ENCODE results near the gene OBI1. TPM values are rescaled to one million over a fixed set of nuclear protein-coding genes. Genes with fewer than 3 reads are reported as not detected.

OBI1 gene
- total RNA-seq, 1 donor from 2014 or later, result 26.1 TPM

- peaks cover 20% of the 10 kb centered on the region for H3K4me1 Mint-ChIP-seq
- no peak for TF ChIP-seq CTCF (conservative IDR thresholded peaks at IDR 0.05)
- no peaks in the 10 kb centered on the region for H3K9me3 Mint-ChIP-seq
- H3K36me3 Mint-ChIP-seq (ENCODE audit: low read depth), result peaks cover 3% of the 10 kb centered on the region
- no peak overlapping the region for H3K4me3 Mint-ChIP-seq
- H3K27ac Mint-ChIP-seq (ENCODE audit: unreplicated experiment), result no peak overlapping the region
- H3K27me3 Mint-ChIP-seq (ENCODE audit: low read depth), result peaks cover 3% of the 10 kb centered on the region
- no peak for DNase-seq (ENCODE audit: low read depth, low spot score)
These were observed 3.5 kb upstream of the OBI1 start for GRCh38 chr13:78662467-78662866.

DNA sequence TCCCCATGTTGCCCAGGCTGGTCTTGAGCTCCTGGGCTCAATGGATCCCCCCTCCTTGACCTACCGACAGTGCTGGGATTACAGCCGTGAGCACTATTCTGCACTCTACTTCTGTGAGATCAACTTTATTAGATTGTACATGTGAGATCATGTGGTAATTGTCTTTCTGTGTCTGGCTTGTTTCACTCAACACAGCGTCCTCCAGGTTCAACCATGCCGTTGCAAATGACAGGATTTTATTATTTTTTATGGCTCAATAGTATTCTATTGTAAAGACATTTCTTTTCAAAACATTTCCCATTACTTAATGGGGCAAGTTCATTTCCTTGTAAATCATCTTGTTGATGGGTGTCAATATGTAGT, 1.5 kb upstream of the OBI1 start:
- TF ChIP-seq CTCF (conservative IDR thresholded peaks at IDR 0.05), result no peak
- Mint-ChIP-seq H3K4me3 (peak overlapping the region; percentile 64), H3K36me3 (ENCODE audit: low read depth) (peaks cover 6% of the 10 kb centered on the region), H3K27ac (ENCODE audit: unreplicated experiment) (no peak overlapping the region), H3K27me3 (ENCODE audit: low read depth) (peaks cover 3% of the 10 kb centered on the region), H3K9me3 (no peaks in the 10 kb centered on the region), H3K4me1 (peaks cover 28% of the 10 kb centered on the region)
- no peak for DNase-seq (ENCODE audit: low read depth, low spot score)

DNA sequence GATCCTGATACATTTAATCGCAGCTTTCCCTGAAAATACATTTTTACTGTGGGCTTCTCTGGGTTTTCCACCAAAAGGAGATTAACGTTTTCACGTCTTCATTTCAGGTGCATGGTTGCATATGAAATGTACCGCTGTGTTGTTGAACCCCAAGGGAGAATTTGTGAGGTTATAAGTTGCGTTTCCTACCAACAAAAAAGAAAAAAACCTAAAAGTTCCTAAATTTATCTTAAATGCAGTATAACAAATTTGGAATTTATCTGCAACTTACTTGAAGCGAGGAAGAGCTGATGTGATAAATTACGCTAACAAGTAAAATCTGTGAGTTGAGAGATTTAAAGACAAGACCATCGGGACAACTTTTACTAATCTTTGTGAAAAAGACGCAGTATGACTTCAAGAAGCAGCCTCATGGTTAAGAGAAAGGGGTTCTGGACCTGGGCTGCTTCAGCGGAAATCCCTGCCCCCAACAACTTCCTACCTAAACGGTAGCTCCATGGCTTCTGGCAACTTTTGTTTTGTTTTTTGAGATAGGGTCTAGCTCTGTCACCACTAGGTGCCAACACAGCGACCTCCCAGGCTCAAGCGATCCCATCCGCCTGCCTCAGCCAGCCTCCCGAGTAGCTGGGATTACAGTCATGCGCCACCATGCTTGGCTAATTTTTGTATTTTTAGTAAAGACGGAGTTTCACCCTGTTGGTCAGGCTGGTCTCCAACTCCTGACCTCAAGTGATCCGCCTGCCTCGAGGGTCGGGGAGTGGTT, 958 bp upstream of the OBI1 start:
- TF ChIP-seq CTCF (conservative IDR thresholded peaks at IDR 0.05), result no peak
- H3K27ac Mint-ChIP-seq (ENCODE audit: unreplicated experiment), result no peak overlapping the region
- peaks cover 3% of the 10 kb centered on the region for H3K27me3 Mint-ChIP-seq (ENCODE audit: low read depth)
- DNase-seq (ENCODE audit: low read depth, low spot score), result no peak
- H3K9me3 Mint-ChIP-seq, result no peaks in the 10 kb centered on the region
- H3K4me3 Mint-ChIP-seq, result peak overlapping the region; percentile 64
- peaks cover 28% of the 10 kb centered on the region for H3K4me1 Mint-ChIP-seq
- H3K36me3 Mint-ChIP-seq (ENCODE audit: low read depth), result peaks cover 7% of the 10 kb centered on the region

DNA sequence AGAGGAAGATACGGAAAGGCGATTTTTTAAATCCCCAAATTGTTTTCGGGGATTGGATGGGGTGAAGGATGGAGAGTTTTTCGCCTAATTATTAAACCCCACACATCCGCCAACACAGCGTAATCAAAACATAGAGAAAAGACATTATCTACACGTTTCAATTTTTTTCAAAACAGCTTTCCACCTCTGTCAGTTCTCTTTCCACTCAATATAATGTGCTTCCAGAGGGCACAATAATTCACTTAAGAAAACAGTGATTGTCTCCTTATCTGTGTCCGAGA, 435 bp upstream of the OBI1 start:
- H3K27ac Mint-ChIP-seq (ENCODE audit: unreplicated experiment), result no peak overlapping the region
- H3K36me3 Mint-ChIP-seq (ENCODE audit: low read depth), result peaks cover 7% of the 10 kb centered on the region
- peak overlapping the region; percentile 61 for H3K4me3 Mint-ChIP-seq
- no peak for TF ChIP-seq CTCF (conservative IDR thresholded peaks at IDR 0.05)
- no peak for DNase-seq (ENCODE audit: low read depth, low spot score)
- H3K27me3 Mint-ChIP-seq (ENCODE audit: low read depth), result peaks cover 3% of the 10 kb centered on the region
- peaks cover 28% of the 10 kb centered on the region for H3K4me1 Mint-ChIP-seq
- H3K9me3 Mint-ChIP-seq, result no peaks in the 10 kb centered on the region

- no peak for DNase-seq (ENCODE audit: low read depth, low spot score)
- H3K9me3 Mint-ChIP-seq, result no peaks in the 10 kb centered on the region
- H3K4me1 Mint-ChIP-seq, result peaks cover 28% of the 10 kb centered on the region
- no peak for TF ChIP-seq CTCF (conservative IDR thresholded peaks at IDR 0.05)
- H3K27ac Mint-ChIP-seq (ENCODE audit: unreplicated experiment), result peak overlapping the region; percentile 99
- peaks cover 7% of the 10 kb centered on the region for H3K36me3 Mint-ChIP-seq (ENCODE audit: low read depth)
- peaks cover 3% of the 10 kb centered on the region for H3K27me3 Mint-ChIP-seq (ENCODE audit: low read depth)
- H3K4me3 Mint-ChIP-seq, result peak overlapping the region; percentile 97
These were observed 991 bp downstream of the OBI1 start for GRCh38 chr13:78657699-78658629.

Measured in neural crest cell (in vitro differentiated cells).